Dendritic cell treated with granulocyte-macrophage colony-stimulating factor and Interleukin-4, amounts not matched to agents 40 ng/mL and 50 ng/mL, for 4 days (primary cell): ENCODE data around the gene PRR22.
"Not testable (repeated sequence)": the region's sequence is repeated elsewhere in the genome, so short reads cannot be mapped to it uniquely, and the experiment has no call there.

ENCODE experiments used
- H3K27ac Mint-ChIP-seq: one replicate; pipeline ENCODE4 v1.8.0; 2022; ENCODE audit warnings: mild to moderate bottlenecking, mixed read lengths
- H3K27me3 Mint-ChIP-seq: one replicate; pipeline ENCODE4 v1.8.0; 2022; ENCODE audit warnings: mild to moderate bottlenecking, mixed read lengths
- H3K36me3 Mint-ChIP-seq: one replicate; pipeline ENCODE4 v1.8.0; 2022; ENCODE audit warnings: low read depth, mixed read lengths
- H3K4me1 Mint-ChIP-seq: one replicate; pipeline ENCODE4 v1.8.0; 2022; ENCODE audit warnings: low read depth, mixed read lengths
- H3K4me3 Mint-ChIP-seq: one replicate; pipeline ENCODE4 v1.8.0; 2022; ENCODE audit warnings: mild to moderate bottlenecking, moderate library complexity, mixed read lengths
- H3K9me3 Mint-ChIP-seq: one replicate; pipeline ENCODE4 v1.8.0; 2022; ENCODE audit warnings: mixed read lengths
- intact Hi-C: fragments of 100-400 bp; cut with micrococcal nuclease; formaldehyde crosslinking; loops from one replicate; pipeline ENCODE4 v1.15.0; 2022

PRR22 gene

GRCh38 chr19:5774921-5775320 lies 9.6 kb downstream of the PRR22 start:
- intact Hi-C loops, result no loop called here
- Mint-ChIP-seq H3K4me1 (no peaks in the 10 kb centered on the region), H3K36me3 (no peaks in the 10 kb centered on the region), H3K27ac (no peak overlapping the region), H3K4me3 (no peak overlapping the region), H3K9me3 (no peaks in the 10 kb centered on the region), H3K27me3 (peaks cover 6% of the 10 kb centered on the region)

GRCh38 chr19:5773276-5773675 lies 11.3 kb downstream of the PRR22 start:
- peaks cover 6% of the 10 kb centered on the region for H3K27me3 Mint-ChIP-seq
- intact Hi-C loops, result no loop called here
- H3K36me3 Mint-ChIP-seq, result no peaks in the 10 kb centered on the region
- no peaks in the 10 kb centered on the region for H3K4me1 Mint-ChIP-seq
- H3K4me3 Mint-ChIP-seq, result no peak overlapping the region
- H3K9me3 Mint-ChIP-seq, result no peaks in the 10 kb centered on the region
- no peak overlapping the region for H3K27ac Mint-ChIP-seq

GRCh38 chr19:5772416-5772815 lies 12.1 kb downstream of the PRR22 start:
- Mint-ChIP-seq H3K9me3 (no peaks in the 10 kb centered on the region), H3K4me3 (no peak overlapping the region), H3K27me3 (peaks cover 6% of the 10 kb centered on the region), H3K27ac (no peak overlapping the region), H3K36me3 (no peaks in the 10 kb centered on the region), H3K4me1 (no peaks in the 10 kb centered on the region)
- intact Hi-C loops, result no loop called here

- Mint-ChIP-seq H3K9me3 (peaks cover 2% of the 10 kb centered on the region), H3K4me3 (no peak overlapping the region), H3K27ac (no peak overlapping the region), H3K4me1 (no peaks in the 10 kb centered on the region), H3K36me3 (no peaks in the 10 kb centered on the region), H3K27me3 (peaks cover 6% of the 10 kb centered on the region)
- intact Hi-C loops, result no loop called here
These were observed 16.6 kb downstream of the PRR22 start for GRCh38 chr19:5767949-5768348.

GRCh38 chr19:5765220-5765619 lies 19.3 kb downstream of the PRR22 start:
- Mint-ChIP-seq H3K4me1 (no peaks in the 10 kb centered on the region), H3K9me3 (peaks cover 9% of the 10 kb centered on the region)

GRCh38 chr19:5762608-5763217 lies 21.8 kb downstream of the PRR22 start:
- H3K27ac Mint-ChIP-seq, result no peak overlapping the region
- H3K36me3 Mint-ChIP-seq, result no peaks in the 10 kb centered on the region
- H3K27me3 Mint-ChIP-seq, result peaks cover 2% of the 10 kb centered on the region
- intact Hi-C loops, result no loop called here
- H3K4me1 Mint-ChIP-seq, result no peaks in the 10 kb centered on the region
- H3K9me3 Mint-ChIP-seq, result peaks cover 9% of the 10 kb centered on the region
- no peak overlapping the region for H3K4me3 Mint-ChIP-seq

More at GRCh38 chr19:5765220-5765619, 19.3 kb downstream of the PRR22 start:
- Mint-ChIP-seq H3K4me3 (no peak overlapping the region), H3K27ac (no peak overlapping the region), H3K36me3 (no peaks in the 10 kb centered on the region), H3K27me3 (no peaks in the 10 kb centered on the region)
- intact Hi-C loops, result no loop called here

GRCh38 chr19:5753743-5754142 lies 30.8 kb downstream of the PRR22 start:
- Mint-ChIP-seq H3K9me3 (no peaks in the 10 kb centered on the region), H3K4me3 (no peak overlapping the region), H3K27me3 (peaks cover 5% of the 10 kb centered on the region), H3K27ac (no peak overlapping the region), H3K4me1 (no peaks in the 10 kb centered on the region), H3K36me3 (no peaks in the 10 kb centered on the region)
- intact Hi-C loops, result no loop called here

GRCh38 chr19:5751709-5752108 lies 32.8 kb downstream of the PRR22 start:
- Mint-ChIP-seq H3K4me3 (no peak overlapping the region), H3K4me1 (no peaks in the 10 kb centered on the region), H3K36me3 (no peaks in the 10 kb centered on the region), H3K27ac (no peak overlapping the region), H3K9me3 (no peaks in the 10 kb centered on the region), H3K27me3 (peaks cover 8% of the 10 kb centered on the region)
- intact Hi-C loops, result no loop called here

- H3K36me3 Mint-ChIP-seq, result no peaks in the 10 kb centered on the region
- no peaks in the 10 kb centered on the region for H3K9me3 Mint-ChIP-seq
- H3K27me3 Mint-ChIP-seq, result peaks cover 4% of the 10 kb centered on the region
- no peak overlapping the region for H3K27ac Mint-ChIP-seq
- no peaks in the 10 kb centered on the region for H3K4me1 Mint-ChIP-seq
- intact Hi-C loops, result no loop called here
- H3K4me3 Mint-ChIP-seq, result no peak overlapping the region
These were observed 35.0 kb downstream of the PRR22 start for GRCh38 chr19:5749505-5749904.

GRCh38 chr19:5748920-5749319 lies 35.6 kb downstream of the PRR22 start:
- intact Hi-C loops, H3K36me3 Mint-ChIP-seq, H3K4me3 Mint-ChIP-seq, H3K9me3 Mint-ChIP-seq, H3K27ac Mint-ChIP-seq, H3K27me3 Mint-ChIP-seq, H3K4me1 Mint-ChIP-seq: not testable (repeated sequence)

GRCh38 chr19:5744999-5745398 lies 39.5 kb downstream of the PRR22 start:
- intact Hi-C loops, H3K36me3 Mint-ChIP-seq, H3K27me3 Mint-ChIP-seq, H3K4me3 Mint-ChIP-seq, H3K4me1 Mint-ChIP-seq, H3K9me3 Mint-ChIP-seq, H3K27ac Mint-ChIP-seq: not testable (repeated sequence)

- intact Hi-C loops, result no loop called here
These were observed 40.9 kb downstream of the PRR22 start for GRCh38 chr19:5743630-5744029.

GRCh38 chr19:5742051-5742450 lies 42.5 kb downstream of the PRR22 start:
- Mint-ChIP-seq H3K27me3 (peaks cover 6% of the 10 kb centered on the region), H3K4me3 (no peak overlapping the region), H3K36me3 (no peaks in the 10 kb centered on the region), H3K27ac (no peak overlapping the region), H3K4me1 (no peaks in the 10 kb centered on the region), H3K9me3 (no peaks in the 10 kb centered on the region)
- intact Hi-C loops, result no loop called here

More at GRCh38 chr19:5743630-5744029, 40.9 kb downstream of the PRR22 start:
- Mint-ChIP-seq H3K4me1 (no peaks in the 10 kb centered on the region), H3K27me3 (peaks cover 7% of the 10 kb centered on the region), H3K4me3 (no peak overlapping the region), H3K9me3 (no peaks in the 10 kb centered on the region), H3K36me3 (no peaks in the 10 kb centered on the region), H3K27ac (no peak overlapping the region)

- intact Hi-C loops, result no loop called here
- no peaks in the 10 kb centered on the region for H3K27me3 Mint-ChIP-seq
- no peak overlapping the region for H3K27ac Mint-ChIP-seq
- H3K36me3 Mint-ChIP-seq, result no peaks in the 10 kb centered on the region
- H3K9me3 Mint-ChIP-seq, result no peaks in the 10 kb centered on the region
- no peak overlapping the region for H3K4me3 Mint-ChIP-seq
- H3K4me1 Mint-ChIP-seq, result no peaks in the 10 kb centered on the region
These were observed 46.1 kb downstream of the PRR22 start for GRCh38 chr19:5738423-5738822.

GRCh38 chr19:5733172-5733571 lies 51.4 kb downstream of the PRR22 start:
- H3K4me3 Mint-ChIP-seq, H3K27ac Mint-ChIP-seq, H3K36me3 Mint-ChIP-seq, H3K27me3 Mint-ChIP-seq, H3K4me1 Mint-ChIP-seq, H3K9me3 Mint-ChIP-seq, intact Hi-C loops: not testable (repeated sequence)
